Measurements from ENCODE around the gene ZNF764. TPM values are rescaled to one million over a fixed set of nuclear protein-coding genes. Genes with fewer than 3 reads are reported as not detected.
A peak's percentile ranks its signal among the peaks of the same experiment; 100 is the strongest.

The ZNF764 gene
- total and polyA plus RNA-seq, 9 of the 15 experiments (the other 6 are each of a cell fraction or from before 2014, with no cell fraction given), result 0.69 to 10.1 (median 4.1) TPM

DNA sequence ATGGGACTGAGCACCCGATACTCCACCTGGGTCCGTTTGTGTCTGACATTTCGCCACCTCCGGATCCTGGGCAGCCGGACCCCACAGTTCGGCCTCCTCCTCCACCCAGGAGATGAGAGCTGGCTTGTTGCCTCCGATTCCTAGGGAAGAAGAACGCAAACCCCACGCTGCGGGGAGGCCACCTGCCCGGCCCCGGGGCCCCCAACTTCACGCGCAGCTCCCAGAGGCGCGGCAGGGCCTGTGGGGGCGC lies 542 bp downstream of the ZNF764 start (continued):
- peak; percentile 23 for TF ChIP-seq CCNT2 (IDR thresholded peaks at IDR 0.05; ENCODE audit: borderline replicate concordance, extremely low read depth, insufficient read length, low read depth, low read length)
- no peak for TF ChIP-seq ZNF408 (CRISPR knock-in tag; IDR thresholded peaks at IDR 0.05; ENCODE audit: low read depth)
- TF ChIP-seq ZNF23 (CRISPR knock-in tag; IDR thresholded peaks at IDR 0.05), result no peak
- peak in 1 of 2 experiments; percentile 79 for TF ChIP-seq E2F6 (IDR thresholded peaks at IDR 0.05; ENCODE audit: borderline replicate concordance in 1 of 2, extremely low read depth in 1 of 2, insufficient read depth in 1 of 2, insufficient read length in 1 of 2, low read depth in 1 of 2, low read length in 1 of 2, poor library complexity in 1 of 2, severe bottlenecking in 1 of 2)
- no peak for TF ChIP-seq PATZ1 (CRISPR knock-in tag; IDR thresholded peaks at IDR 0.05; ENCODE audit: borderline replicate concordance)
- TF ChIP-seq NUFIP1 (IDR thresholded peaks at IDR 0.05; ENCODE audit: partially characterized antibody), result no peak
- no peak for TF ChIP-seq NR2C2 (CRISPR knock-in tag; IDR thresholded peaks at IDR 0.05)
- no peak for TF ChIP-seq NR2C2 (tag; IDR thresholded peaks at IDR 0.05)
- TF ChIP-seq MAX (CRISPR knock-in tag; IDR thresholded peaks at IDR 0.05), result peak; percentile 60
- no peak for TF ChIP-seq MCM3 (IDR thresholded peaks at IDR 0.05)
- no peak for TF ChIP-seq ZNF407 (IDR thresholded peaks at IDR 0.05; ENCODE audit: low read depth)
- no peak for TF ChIP-seq HNRNPH1 (optimal IDR thresholded peaks at IDR 0.05; ENCODE audit: low read depth, low read length)
- TF ChIP-seq ZNF785 (CRISPR knock-in tag; IDR thresholded peaks at IDR 0.05), result no peak

Measured in K562 (cell line).